K562 (cell line): Measurements from ENCODE around the gene PAN2. TPM values are rescaled to one million over a fixed set of nuclear protein-coding genes. Genes with fewer than 3 reads are reported as not detected.
A peak's percentile ranks its signal among the peaks of the same experiment; 100 is the strongest.

ENCODE experiments used
- CHD4 ChIP-seq: fragments of 200-600 bp; sonication (generic); IDR thresholded peaks from 3 replicates; pipeline ENCODE4 v1.6.1; 2012; ENCODE audit warnings: low read depth, mild to moderate bottlenecking, mixed read lengths, low read length, inconsistent platforms; ENCODE audit not compliant: insufficient read depth, insufficient replicate concordance, poor library complexity, severe bottlenecking
- ELF2 ChIP-seq: fragments of 250-450 bp; sonication (Bioruptor Pico); IDR thresholded peaks from 2 replicates; pipeline ENCODE4 v1.5.0; 2021; ENCODE audit warnings: mild to moderate bottlenecking
- GABPB2 ChIP-seq: fragments of 250-450 bp; sonication (Bioruptor Pico); conservative IDR thresholded peaks from 2 replicates; pipeline ENCODE4 v1.5.1; 2021; ENCODE audit warnings: mild to moderate bottlenecking
- GTF2E2 ChIP-seq: fragments of 200-800 bp; sonication (Bioruptor generic); IDR thresholded peaks from 2 replicates; pipeline ENCODE4 v1.6.1; 2016; ENCODE audit warnings: missing genetic modification characterization, missing compliant biosample characterization
- HDAC2 ChIP-seq: fragments of 450-650 bp; IDR thresholded peaks from 2 replicates; pipeline ENCODE4 v1.6.1; 2016; ENCODE audit warnings: mild to moderate bottlenecking
- HDAC6 ChIP-seq: IDR thresholded peaks from 2 replicates; pipeline ENCODE4 v1.6.1; 2012; ENCODE audit warnings: low read depth, mild to moderate bottlenecking, control low read depth, inconsistent platforms, low read length, moderate library complexity
- HNRNPK ChIP-seq: fragments of 200-400 bp; formaldehyde crosslinking; IDR thresholded peaks from one replicate; pipeline ENCODE4 v1.6.1; 2018; ENCODE audit warnings: mild to moderate bottlenecking, low read depth, low read length; ENCODE audit not compliant: poor library complexity, severe bottlenecking
- HSF4 ChIP-seq: fragments of 250-450 bp; sonication (Bioruptor Pico); IDR thresholded peaks from 2 replicates; pipeline ENCODE4 v2.1.2; 2022; ENCODE audit warnings: mild to moderate bottlenecking, moderate library complexity, borderline replicate concordance
- KDM1A ChIP-seq, 2 experiments: fragments of 450-650 bp; IDR thresholded peaks; 2 replicates each; pipeline ENCODE4 v1.6.1; 2016; ENCODE audit warnings: mild to moderate bottlenecking in 2 of 2
- NCOA1 ChIP-seq: fragments of 450-650 bp; IDR thresholded peaks from 2 replicates; pipeline ENCODE4 v1.6.1; 2016; ENCODE audit warnings: low read depth
- PHB ChIP-seq: fragments of 250-450 bp; sonication (Bioruptor Pico); IDR thresholded peaks from 2 replicates; pipeline ENCODE4 v1.5.0; 2021
- POLR2G ChIP-seq: fragments of 200-400 bp; formaldehyde crosslinking; IDR thresholded peaks from 2 replicates; pipeline ENCODE4 v1.6.1; 2017; ENCODE audit warnings: low read depth, mild to moderate bottlenecking, antibody characterized with exemption, low read length, moderate library complexity
- RERE ChIP-seq: sonication (generic); formaldehyde crosslinking; IDR thresholded peaks from 2 replicates; pipeline ENCODE4 v1.8.0; 2023; ENCODE audit warnings: missing genetic modification reagents, mild to moderate bottlenecking, borderline replicate concordance
- USF1 ChIP-seq: sonication (generic); formaldehyde crosslinking; IDR thresholded peaks from 2 replicates; pipeline ENCODE4 v1.9.0; 2022; ENCODE audit warnings: mild to moderate bottlenecking, missing genetic modification reagents
- ZNF224 ChIP-seq: sonication (generic); formaldehyde crosslinking; IDR thresholded peaks from 2 replicates; pipeline ENCODE4 v1.8.0; 2022; ENCODE audit warnings: mild to moderate bottlenecking, missing genetic modification reagents
- ZNF239 ChIP-seq: fragments of 250-450 bp; sonication (Bioruptor Pico); IDR thresholded peaks from 2 replicates; pipeline ENCODE4 v1.4.0; 2020; ENCODE audit warnings: mild to moderate bottlenecking
- ZNF263 ChIP-seq: sonication (generic); formaldehyde crosslinking; IDR thresholded peaks from 2 replicates; pipeline ENCODE4 v1.8.0; 2022; ENCODE audit warnings: mild to moderate bottlenecking, missing genetic modification reagents, borderline replicate concordance
- ZNF589 ChIP-seq: fragments of 200-800 bp; sonication (Bioruptor generic); IDR thresholded peaks from 2 replicates; pipeline ENCODE4 v1.6.1; 2016; ENCODE audit warnings: low read depth, missing genetic modification characterization, missing compliant biosample characterization
- polyA plus RNA-seq, 8 experiments: library from polyadenylated mRNA; depleted of rRNA in 4 of 8; stranded (reverse) in 5 of 8; unstranded in 3 of 8; fragments of >200 nt; fragmentation: Nextera tagmentation in 2 of 8; fragmentation: Illumina TruSeq in 1 of 8; extraction: Ambion mirVana in 2 of 8; extraction: Trizol in 1 of 8; gene quantifications; 2 replicates each; pipeline versions ENCODE4 v1.2.1 to v1.2.3, GENCODE V29; 2011 to 2014; ENCODE audit warnings: inconsistent platforms in 1 of 8, missing spikeins in 1 of 8
- total RNA-seq, 7 experiments: library from RNA; depleted of rRNA in 6 of 7; stranded (reverse); fragments of >200 nt in 6 of 7; fragmentation: Illumina TruSeq in 2 of 7; extraction: Trizol in 2 of 7; gene quantifications; 2 replicates each; pipeline versions ENCODE4 v1.2.1 to v1.2.3, GENCODE V29; 2011 to 2021; ENCODE audit warnings: low replicate concordance in 1 of 7
- TF ChIP-seq, protein P1 (sequence below): fragments of 200-800 bp; sonication (Bioruptor generic); IDR thresholded peaks from 2 replicates; pipeline ENCODE4 v1.6.1; 2017; ENCODE audit warnings: missing genetic modification characterization, missing compliant biosample characterization

PAN2 gene
- total and polyA plus RNA-seq, 9 of the 15 experiments (the other 6 are each of a cell fraction or from before 2014, with no cell fraction given) = 15.0 to 66.1 (median 25.9) TPM

DNA sequence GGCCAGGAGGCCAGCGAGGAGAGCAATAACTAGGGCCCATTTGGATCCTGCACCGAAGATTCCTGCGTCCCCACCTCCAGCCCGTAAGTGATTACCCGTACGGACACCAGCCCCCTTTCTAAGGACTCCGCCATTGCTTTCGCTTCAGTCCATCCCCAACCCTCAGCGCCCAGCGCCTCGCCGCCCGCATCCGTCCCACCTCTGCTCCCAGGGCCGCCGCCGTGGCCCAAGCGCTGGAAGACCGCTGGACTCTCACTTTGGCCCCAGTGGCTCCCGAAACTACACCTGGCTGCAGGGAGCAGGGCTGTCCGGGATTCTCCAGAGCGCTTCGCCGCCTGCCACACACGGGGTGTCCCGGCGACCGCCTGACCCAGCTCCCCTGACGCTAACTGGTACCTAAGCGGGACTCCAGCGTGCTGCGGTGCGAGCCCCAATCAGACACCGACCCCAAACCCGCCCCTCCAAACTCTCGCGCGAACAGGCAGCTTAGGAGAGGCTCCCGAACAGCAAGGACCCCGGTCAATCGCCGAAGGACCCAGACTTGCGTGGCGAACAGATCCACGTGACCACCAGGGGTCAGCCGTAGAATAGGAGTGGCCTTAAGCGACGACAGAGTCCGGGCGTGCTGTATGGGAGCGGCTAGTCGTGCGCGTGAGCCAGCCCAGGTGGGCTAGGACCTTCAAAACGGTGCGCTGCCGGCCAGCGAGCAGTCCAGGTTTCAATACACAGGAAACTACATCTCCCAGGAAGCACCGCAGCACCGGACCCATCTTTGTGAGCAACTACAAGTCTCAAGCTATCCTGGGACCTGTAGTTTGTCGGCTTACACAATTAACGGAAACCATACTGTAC lies 18.0 kb downstream of the PAN2 start, which contains the start of gene CNPY2 (continued):
- TF ChIP-seq HSF4 (CRISPR knock-in tag) = no peak
- no peak for TF ChIP-seq PHB (CRISPR knock-in tag)
- TF ChIP-seq HDAC2 = peak; percentile 60; the same call in 1 of the 2 replicates
- TF ChIP-seq HNRNPK = no peak
- TF ChIP-seq KDM1A (IDR thresholded peaks at IDR 0.05) = no peak
- TF ChIP-seq RERE (CRISPR knock-in tag) = no peak
- TF ChIP-seq, protein P1, sequence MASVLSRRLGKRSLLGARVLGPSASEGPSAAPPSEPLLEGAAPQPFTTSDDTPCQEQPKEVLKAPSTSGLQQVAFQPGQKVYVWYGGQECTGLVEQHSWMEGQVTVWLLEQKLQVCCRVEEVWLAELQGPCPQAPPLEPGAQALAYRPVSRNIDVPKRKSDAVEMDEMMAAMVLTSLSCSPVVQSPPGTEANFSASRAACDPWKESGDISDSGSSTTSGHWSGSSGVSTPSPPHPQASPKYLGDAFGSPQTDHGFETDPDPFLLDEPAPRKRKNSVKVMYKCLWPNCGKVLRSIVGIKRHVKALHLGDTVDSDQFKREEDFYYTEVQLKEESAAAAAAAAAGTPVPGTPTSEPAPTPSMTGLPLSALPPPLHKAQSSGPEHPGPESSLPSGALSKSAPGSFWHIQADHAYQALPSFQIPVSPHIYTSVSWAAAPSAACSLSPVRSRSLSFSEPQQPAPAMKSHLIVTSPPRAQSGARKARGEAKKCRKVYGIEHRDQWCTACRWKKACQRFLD (CRISPR knock-in tag) = peak; percentile 78
- no peak for TF ChIP-seq ELF2
- TF ChIP-seq GABPB2 = no peak
- no peak for TF ChIP-seq CHD4
- TF ChIP-seq ZNF224 (CRISPR knock-in tag) = 0 out of 2 replicates have a peak, but pooled peaks have one; percentile 74
- peak; percentile 64; the same call in 1 of the 2 replicates for TF ChIP-seq ZNF589 (CRISPR knock-in tag)
- TF ChIP-seq ZNF239 (CRISPR knock-in tag) = no peak
- peak; percentile 98 for TF ChIP-seq POLR2G
- TF ChIP-seq USF1 = peak; percentile 94
- no peak for TF ChIP-seq NCOA1
- TF ChIP-seq ZNF263 = no peak
- TF ChIP-seq HDAC6 = no peak
- TF ChIP-seq GTF2E2 (tag) = peak; percentile 37; the same call in 1 of the 2 replicates
